Activated CD4-positive, CD25-positive, alpha-beta regulatory T cell treated with anti-CD3 and anti-CD28 coated beads, Interleukin-2, amount 50 U/mL, for 72 hours (primary cell): ENCODE measurements around the gene ISG20.

Source experiments
- DNase-seq: peaks from one replicate; pipeline ENCODE4 v3.0.0; 2021

Gene ISG20

GRCh38 chr15:88638626-88639372 lies at the start of gene ISG20:
TSS of gene ISG20 (plus strand) at chr15:88639016. CDS start at chr15:88639367, 351 bp downstream.
- DNase-seq = peak; percentile 88

GRCh38 chr15:88590759-88591158 lies 48.1 kb upstream of the ISG20 start:
- DNase-seq = no peak

GRCh38 chr15:88591384-88591783 lies 47.4 kb upstream of the ISG20 start:
- no peak for DNase-seq

- no peak for DNase-seq
These were observed 34.9 kb upstream of the ISG20 start for GRCh38 chr15:88603885-88604284.

GRCh38 chr15:88604381-88605188 lies 34.2 kb upstream of the ISG20 start:
- DNase-seq = no peak

GRCh38 chr15:88605189-88606069 lies 33.4 kb upstream of the ISG20 start:
- no peak for DNase-seq

- DNase-seq = no peak
These were observed 32.6 kb upstream of the ISG20 start for GRCh38 chr15:88606070-88606794.

GRCh38 chr15:88607951-88608350 lies 30.9 kb upstream of the ISG20 start:
- DNase-seq = no peak

GRCh38 chr15:88608607-88609181 lies 30.1 kb upstream of the ISG20 start:
- DNase-seq = no peak

- DNase-seq = no peak
These were observed 29.3 kb upstream of the ISG20 start for GRCh38 chr15:88609344-88610090.

GRCh38 chr15:88610701-88611231 lies 28.1 kb upstream of the ISG20 start:
- no peak for DNase-seq

GRCh38 chr15:88612186-88612796 lies 26.5 kb upstream of the ISG20 start:
- no peak for DNase-seq

GRCh38 chr15:88613074-88613944 lies 25.5 kb upstream of the ISG20 start:
- DNase-seq = no peak

- DNase-seq = no peak
These were observed 23.3 kb upstream of the ISG20 start for GRCh38 chr15:88615303-88616107.

GRCh38 chr15:88616240-88616639 lies 22.6 kb upstream of the ISG20 start:
- no peak for DNase-seq

- DNase-seq = no peak
These were observed 21.6 kb upstream of the ISG20 start for GRCh38 chr15:88617031-88617722.

GRCh38 chr15:88617790-88618189 lies 21.0 kb upstream of the ISG20 start:
- no peak for DNase-seq

- DNase-seq = no peak
These were observed 20.1 kb upstream of the ISG20 start for GRCh38 chr15:88618686-88619085.
